ENCODE results near the gene PKNOX2. TPM values are rescaled to one million over a fixed set of nuclear protein-coding genes. Genes with fewer than 3 reads are reported as not detected.

PKNOX2 gene
- total and polyA plus RNA-seq, 9 of the 15 experiments (the other 6 are each of a cell fraction or from before 2014, with no cell fraction given), result not detected

- H2AFZ ChIP-seq (ENCODE audit: low read depth, low read length), result peak overlapping the region; percentile 54
- no peak overlapping the region for H3K9ac ChIP-seq (ENCODE audit: insufficient read depth in 1 of 2, low read depth in 2 of 2, low read length in 2 of 2)
- H3K79me2 ChIP-seq (ENCODE audit: control insufficient read depth, insufficient read depth, low read length), result no peaks in the 10 kb centered on the region
- ATAC-seq (peak; percentile 82), FAIRE-seq (peak; percentile 88), DNase-seq (ENCODE audit: extremely low read depth in 1 of 4, low spot score in 3 of 4) (peak in 3 of 4 experiments; percentile 28 to 88 (median 82))
- H3K27ac ChIP-seq (ENCODE audit: extremely low read depth, low read depth, low read length), result peak overlapping the region; percentile 36; the same call in 1 of the 3 replicates
- no TSS peak for BruUV-seq (replicated peaks)
- H3K4me1 ChIP-seq (replicated peaks in 1 of 2; ENCODE audit: control insufficient read depth in 2 of 2, insufficient read depth in 2 of 2, low read length in 2 of 2), result peaks cover 30 to 31% of the 10 kb centered on the region in 2 experiments; a peak in 4 of 5 replicates
- ChIA-PET POLR2A (interaction anchor here (0.6 to 1.7 kb wide), 6 partner anchors 10 to 171 kb away, joined by 3 to 7 read pairs (median 3); no protein-coding TSS in a partner anchor), CTCF (ENCODE audit: low intra/inter-chr PET ratio) (no interaction called here)
- no peak overlapping the region for H3K4me3 ChIP-seq
- no peaks in the 10 kb centered on the region for H3K9me3 ChIP-seq (replicated peaks; ENCODE audit: control insufficient read depth, insufficient read depth, low read depth, low read length)
- H4K20me1 ChIP-seq (replicated peaks; ENCODE audit: control insufficient read depth, insufficient read depth, low read length), result no peaks in the 10 kb centered on the region
- WGBS (ENCODE audit: insufficient coverage, low coverage, missing lambda C conversion rate), result 37% methylated on average over 6 of the region's 6 CpGs
- H3K36me3 ChIP-seq (ENCODE audit: control insufficient read depth, insufficient read depth, low read length), result no peaks in the 10 kb centered on the region
- intact Hi-C loops (cut with micrococcal nuclease) (loop anchor here (5.0 kb wide), 1 partner anchor 98 kb away; no protein-coding TSS in a partner anchor), in situ Hi-C loops (cut with MboI) (no loop called here)
- peak overlapping the region; percentile 29 for H3K4me2 ChIP-seq (ENCODE audit: insufficient read depth, low read length)
- no peaks in the 10 kb centered on the region for H3K9me1 ChIP-seq (ENCODE audit: control insufficient read depth, insufficient read depth, low read length)
- no peaks in the 10 kb centered on the region for H3K27me3 ChIP-seq (ENCODE audit: control insufficient read depth in 2 of 2, insufficient read depth in 2 of 2, low read length in 2 of 2)
- TF ChIP-seq NCOR1 (IDR thresholded peaks at IDR 0.05) (peak; percentile 31; the same call in 1 of the 2 replicates), CBFA2T3 (IDR thresholded peaks at IDR 0.05) (peak; percentile 63), TBP (optimal IDR thresholded peaks at IDR 0.05; ENCODE audit: low read depth, low read length) (peak; percentile 64), GATAD2A (IDR thresholded peaks at IDR 0.05) (peak; percentile 37; the same call in 1 of the 2 replicates), CBFA2T2 (conservative IDR thresholded peaks at IDR 0.05) (peak; percentile 25), SMARCA4 (IDR thresholded peaks at IDR 0.05) (peak; percentile 22; the same call in 1 of the 2 replicates), ZNF354B (CRISPR knock-in tag; IDR thresholded peaks at IDR 0.05) (no peak), PPARD (CRISPR knock-in tag; IDR thresholded peaks at IDR 0.05) (no peak), JUNB (CRISPR knock-in tag; conservative IDR thresholded peaks at IDR 0.05) (no peak), UBTF (IDR thresholded peaks at IDR 0.05; ENCODE audit: borderline replicate concordance in 1 of 2, low read depth in 2 of 2, low read length in 2 of 2) (peak in 1 of 2 experiments; percentile 98; a peak in 2 of 4 replicates), EP300 (IDR thresholded peaks at IDR 0.05; ENCODE audit: low read length) (peak; percentile 30; the same call in 1 of the 2 replicates), PRMT5 (CRISPR knock-in tag; IDR thresholded peaks at IDR 0.05) (no peak), NFE2 (IDR thresholded peaks at IDR 0.05; ENCODE audit: low read depth) (peak; percentile 48; the same call in 1 of the 2 replicates), YY1 (IDR thresholded peaks at IDR 0.05; ENCODE audit: borderline replicate concordance in 1 of 3, control insufficient read depth in 1 of 3, extremely low read depth in 1 of 3, insufficient read depth in 3 of 3, insufficient read length in 1 of 3, insufficient replicate concordance in 2 of 3, low read depth in 1 of 3, low read length in 2 of 3) (peak in 1 of 3 experiments; percentile 18), GABPB1 (CRISPR knock-in tag; IDR thresholded peaks at IDR 0.05) (no peak), HMBOX1 (IDR thresholded peaks at IDR 0.05) (0 out of 2 replicates have a peak, but pooled peaks have one; percentile 11), ZNF347 (CRISPR knock-in tag; IDR thresholded peaks at IDR 0.05; ENCODE audit: low read depth) (no peak), ZNF277 (CRISPR knock-in tag; IDR thresholded peaks at IDR 0.05; ENCODE audit: borderline replicate concordance) (no peak), ZNF699 (CRISPR knock-in tag; IDR thresholded peaks at IDR 0.05; ENCODE audit: insufficient replicate concordance) (no peak)
Observed at GRCh38 chr11:125454047-125454446, 289.5 kb downstream of the PKNOX2 start.
